Measurements from ENCODE around the gene INHBB. TPM values are rescaled to one million over a fixed set of nuclear protein-coding genes. Genes with fewer than 3 reads are reported as not detected.

The INHBB gene
- total RNA-seq, 4 donors from 2014 or later: 3.1 to 23.8 (median 13.7) TPM

DNA sequence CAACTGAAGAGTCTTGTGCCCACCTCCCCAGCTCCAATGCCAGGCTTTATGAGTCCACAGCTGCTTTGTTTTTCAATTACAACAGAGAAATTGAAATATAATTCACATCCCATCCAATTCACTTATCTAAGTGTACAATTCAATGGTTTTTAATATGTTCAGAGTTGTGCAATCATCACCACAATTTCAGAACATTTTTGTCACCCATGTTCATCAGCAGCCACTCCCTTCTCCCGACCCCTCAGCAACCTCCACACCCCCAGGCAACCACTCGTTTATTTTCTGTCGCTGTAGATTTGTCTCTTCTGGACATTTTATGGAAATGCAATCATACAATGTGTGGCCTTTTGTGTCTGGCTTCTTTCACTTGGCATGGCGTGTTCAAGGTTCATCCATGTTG lies 23.3 kb downstream of the INHBB start:
- intact Hi-C loops (cut with DNase I; ENCODE audit: low total_unique reads) (no loop called here), in situ Hi-C loops (cut with MboI; ENCODE audit: low sequenced_read_pairs in 4 of 4) (no loop called here)
- ATAC-seq: no peak
- Histone ChIP-seq H3K4me3 (no peak overlapping the region), H3K4me1 (peaks cover 0 to 4% of the 10 kb centered on the region in 2 donors), H3K27me3 (no peaks in the 10 kb centered on the region), H3K27ac (no peak overlapping the region), H3K36me3 (no peaks in the 10 kb centered on the region), H3K9me3 (no peaks in the 10 kb centered on the region)
- DNase-seq: no peak
- no peak for TF ChIP-seq POLR2A (IDR thresholded peaks at IDR 0.05)

DNA sequence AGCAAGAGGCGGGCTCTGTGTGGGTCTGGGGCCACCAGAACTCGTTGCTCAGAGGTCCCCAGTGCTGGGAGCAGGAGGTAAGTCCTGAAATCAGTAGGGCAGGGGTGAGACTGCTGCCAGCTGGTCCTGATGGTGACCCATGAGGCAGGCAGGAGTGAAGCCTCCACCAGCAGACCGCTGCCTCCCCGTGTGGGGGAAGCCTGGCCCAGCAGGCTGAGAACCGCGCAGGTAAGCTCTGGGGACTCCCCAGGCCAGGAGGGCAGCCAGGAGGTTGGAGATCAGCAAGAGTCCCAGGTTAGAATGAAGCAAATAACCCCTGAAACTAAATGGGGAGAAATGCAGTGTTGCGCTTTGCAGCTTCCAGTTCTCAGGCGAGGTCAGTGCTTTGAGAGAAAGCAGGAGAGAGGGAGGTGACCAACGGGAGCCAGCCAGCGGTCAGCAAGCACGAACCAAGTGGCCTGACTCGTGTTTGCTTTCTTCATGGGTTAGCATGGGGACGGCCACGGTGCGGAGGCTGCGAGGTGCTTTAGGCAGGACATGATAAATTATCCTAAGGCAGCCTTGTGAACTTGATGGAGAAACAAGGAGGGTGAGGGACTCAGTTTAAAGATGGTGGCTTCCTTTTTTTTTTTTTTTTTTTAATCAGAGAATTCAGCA lies 26.2 kb downstream of the INHBB start:
- TF ChIP-seq POLR2A (IDR thresholded peaks at IDR 0.05): no peak
- TF ChIP-seq, protein P1, sequence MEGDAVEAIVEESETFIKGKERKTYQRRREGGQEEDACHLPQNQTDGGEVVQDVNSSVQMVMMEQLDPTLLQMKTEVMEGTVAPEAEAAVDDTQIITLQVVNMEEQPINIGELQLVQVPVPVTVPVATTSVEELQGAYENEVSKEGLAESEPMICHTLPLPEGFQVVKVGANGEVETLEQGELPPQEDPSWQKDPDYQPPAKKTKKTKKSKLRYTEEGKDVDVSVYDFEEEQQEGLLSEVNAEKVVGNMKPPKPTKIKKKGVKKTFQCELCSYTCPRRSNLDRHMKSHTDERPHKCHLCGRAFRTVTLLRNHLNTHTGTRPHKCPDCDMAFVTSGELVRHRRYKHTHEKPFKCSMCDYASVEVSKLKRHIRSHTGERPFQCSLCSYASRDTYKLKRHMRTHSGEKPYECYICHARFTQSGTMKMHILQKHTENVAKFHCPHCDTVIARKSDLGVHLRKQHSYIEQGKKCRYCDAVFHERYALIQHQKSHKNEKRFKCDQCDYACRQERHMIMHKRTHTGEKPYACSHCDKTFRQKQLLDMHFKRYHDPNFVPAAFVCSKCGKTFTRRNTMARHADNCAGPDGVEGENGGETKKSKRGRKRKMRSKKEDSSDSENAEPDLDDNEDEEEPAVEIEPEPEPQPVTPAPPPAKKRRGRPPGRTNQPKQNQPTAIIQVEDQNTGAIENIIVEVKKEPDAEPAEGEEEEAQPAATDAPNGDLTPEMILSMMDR (IDR thresholded peaks at IDR 0.05 in 4 of 5, conservative IDR thresholded peaks at IDR 0.05 in 1 of 5): no peak
- in situ Hi-C loops (cut with MboI; ENCODE audit: low sequenced_read_pairs in 4 of 4) (no loop called here), intact Hi-C loops (cut with DNase I; ENCODE audit: low total_unique reads) (no loop called here)
- ATAC-seq (no peak), DNase-seq (no peak)
- no peaks in the 10 kb centered on the region for H3K36me3 ChIP-seq
- H3K4me1 ChIP-seq: no peaks in the 10 kb centered on the region
- H3K9me3 ChIP-seq: no peaks in the 10 kb centered on the region
- H3K4me3 ChIP-seq: no peak overlapping the region
- no peak overlapping the region for H3K27ac ChIP-seq
- no peaks in the 10 kb centered on the region for H3K27me3 ChIP-seq

DNA sequence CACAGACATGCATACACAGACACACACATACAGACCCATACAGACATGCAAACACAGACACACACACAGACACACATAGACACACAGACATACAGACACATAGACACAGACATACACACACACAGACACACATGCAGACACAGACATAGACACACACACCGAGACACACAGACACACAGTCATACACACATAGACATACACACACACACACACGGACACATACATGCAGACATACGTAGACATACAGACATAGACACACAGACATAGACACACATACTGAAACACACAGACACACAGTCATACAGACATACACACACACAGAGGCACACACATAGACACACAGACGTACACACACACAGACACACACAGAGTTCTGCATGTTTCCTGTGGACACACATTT lies 26.9 kb downstream of the INHBB start:
- DNase-seq: no peak
- TF ChIP-seq, protein P1 (IDR thresholded peaks at IDR 0.05 in 4 of 5, conservative IDR thresholded peaks at IDR 0.05 in 1 of 5): no peak
- TF ChIP-seq POLR2A (IDR thresholded peaks at IDR 0.05): no peak
- no peak overlapping the region for H3K4me3 ChIP-seq
- no peak for ATAC-seq
- in situ Hi-C loops (cut with MboI; ENCODE audit: low sequenced_read_pairs in 4 of 4): no loop called here
- no peaks in the 10 kb centered on the region for H3K27me3 ChIP-seq
- no peaks in the 10 kb centered on the region for H3K4me1 ChIP-seq
- no peaks in the 10 kb centered on the region for H3K36me3 ChIP-seq
- intact Hi-C loops (cut with DNase I; ENCODE audit: low total_unique reads): no loop called here
- H3K27ac ChIP-seq: no peak overlapping the region
- no peaks in the 10 kb centered on the region for H3K9me3 ChIP-seq

DNA sequence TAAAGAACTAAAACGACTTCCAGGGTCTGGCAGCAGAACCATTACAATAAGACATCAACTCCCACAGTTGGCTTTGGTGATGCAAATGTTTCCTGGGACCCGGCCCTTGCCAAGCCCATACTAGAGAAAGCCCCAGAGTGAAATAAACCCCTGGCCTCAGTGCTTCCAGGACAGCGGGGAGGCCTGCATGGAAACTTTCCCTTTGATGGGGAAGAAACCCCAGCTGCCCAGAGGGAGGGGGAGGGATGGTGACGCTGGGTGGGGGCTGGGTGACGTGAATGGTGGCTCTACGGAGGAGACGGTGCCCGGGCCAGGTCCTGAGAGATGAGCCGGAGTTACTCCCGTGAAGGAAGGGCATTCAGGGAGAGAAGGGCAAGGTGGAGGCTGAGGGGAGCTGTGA lies 27.5 kb downstream of the INHBB start:
- intact Hi-C loops (cut with DNase I; ENCODE audit: low total_unique reads): no loop called here
- in situ Hi-C loops (cut with MboI; ENCODE audit: low sequenced_read_pairs in 4 of 4): no loop called here
- H3K27me3 ChIP-seq: peaks cover 0 to 4% (median 0%) of the 10 kb centered on the region in 3 donors

DNA sequence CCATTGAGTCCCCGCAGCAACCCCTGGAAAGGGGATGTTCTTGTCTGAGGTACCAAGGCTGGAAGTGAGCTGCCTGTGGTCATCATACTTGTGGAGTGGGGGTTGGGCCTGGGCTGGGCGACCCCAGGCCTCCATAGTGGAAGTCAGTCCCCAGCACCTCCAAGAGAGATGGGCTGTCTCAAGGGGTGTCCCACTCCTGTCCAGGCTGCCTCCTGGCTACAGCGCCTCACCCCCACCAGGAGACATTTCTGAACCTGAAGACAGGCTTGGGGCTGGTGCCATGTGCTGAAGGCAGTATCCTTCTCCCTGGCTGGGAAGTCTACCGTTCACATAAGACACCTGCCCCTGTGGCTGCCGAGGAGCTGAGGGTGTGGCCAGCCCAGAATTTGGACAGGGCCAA lies 28.9 kb downstream of the INHBB start:
- intact Hi-C loops (cut with DNase I; ENCODE audit: low total_unique reads) (no loop called here), in situ Hi-C loops (cut with MboI; ENCODE audit: low sequenced_read_pairs in 4 of 4) (no loop called here)
- H3K36me3 ChIP-seq: no peaks in the 10 kb centered on the region
- peaks cover 0 to 6% (median 0%) of the 10 kb centered on the region in 3 donors for H3K27me3 ChIP-seq
- no peaks in the 10 kb centered on the region for H3K9me3 ChIP-seq
- no peak overlapping the region for H3K27ac ChIP-seq
- no peak overlapping the region for H3K4me3 ChIP-seq
- no peaks in the 10 kb centered on the region for H3K4me1 ChIP-seq
- DNase-seq: no peak
- ATAC-seq: no peak
- TF ChIP-seq, protein P1 (IDR thresholded peaks at IDR 0.05 in 4 of 5, conservative IDR thresholded peaks at IDR 0.05 in 1 of 5): no peak
- TF ChIP-seq POLR2A (IDR thresholded peaks at IDR 0.05): no peak

More for the DNA sequence above, 27.5 kb downstream of the INHBB start:
- Histone ChIP-seq H3K27ac (no peak overlapping the region), H3K4me3 (no peak overlapping the region), H3K9me3 (no peaks in the 10 kb centered on the region), H3K36me3 (no peaks in the 10 kb centered on the region), H3K4me1 (no peaks in the 10 kb centered on the region)
- TF ChIP-seq POLR2A (IDR thresholded peaks at IDR 0.05): no peak
- TF ChIP-seq, protein P1 (IDR thresholded peaks at IDR 0.05 in 4 of 5, conservative IDR thresholded peaks at IDR 0.05 in 1 of 5): no peak
- no peak for ATAC-seq
- no peak for DNase-seq

Measured in gastrocnemius medialis (tissue), 4 donors.